22Rv1 (cell line): ENCODE measurements around the gene CLMN.

Experiments
- CTCF ChIP-seq: fragments of 450-650 bp; IDR thresholded peaks from 2 replicates; pipeline ENCODE4 v1.5.1; 2017; ENCODE audit warnings: mild to moderate bottlenecking
- ZFX ChIP-seq: fragments of 450-650 bp; IDR thresholded peaks from 2 replicates; pipeline ENCODE4 v1.6.1; 2017; ENCODE audit warnings: antibody characterized with exemption, borderline replicate concordance

DNA sequence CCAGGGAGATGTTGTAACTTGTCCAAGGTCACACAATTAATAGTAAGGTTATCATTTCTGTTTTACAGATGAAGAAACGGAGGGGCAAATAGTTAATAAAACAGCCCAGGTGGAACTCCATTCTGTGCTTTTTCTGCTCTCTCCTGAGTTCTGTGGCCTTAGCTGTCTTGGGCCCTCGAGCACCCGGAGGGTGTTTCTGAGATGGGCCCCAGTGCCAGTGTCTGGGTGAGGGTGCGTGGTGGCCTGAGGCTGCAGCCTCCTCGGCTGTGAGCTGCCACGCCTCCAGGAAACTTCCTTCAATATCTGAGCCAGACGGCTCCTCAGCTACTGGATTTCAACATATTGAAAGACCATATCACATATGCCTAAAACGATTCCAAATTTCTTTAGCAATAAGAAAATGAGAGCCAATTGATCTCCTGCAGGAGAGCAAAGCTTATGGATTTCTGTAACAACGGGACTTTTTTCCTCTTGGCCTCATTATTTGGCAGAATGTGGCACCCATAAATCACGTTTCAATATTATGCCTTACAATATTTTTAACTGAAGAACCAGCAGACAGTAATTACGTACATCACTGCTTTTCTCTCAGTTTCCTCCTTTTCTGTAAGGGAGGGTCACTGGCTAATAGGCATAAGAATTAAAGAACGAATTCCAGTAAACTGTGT is 87.6 kb downstream of the CLMN start:
- no peak for TF ChIP-seq CTCF
- TF ChIP-seq ZFX: no peak
